Panc1 (cell line): ENCODE measurements around the gene S1PR5. TPM values are rescaled to one million over a fixed set of nuclear protein-coding genes. Genes with fewer than 3 reads are reported as not detected.

Experiments used
- ATAC-seq: fragments of 200-7000 bp; cut with Tn5 transposase; 2 replicates; pipeline ENCODE4 v1.9.1; 2020; ENCODE audit warnings: mild to moderate bottlenecking, moderate library complexity
- BruUV-seq: library from RNA; stranded (reverse); fragments of 400-500 nt; replicated peaks from 2 replicates; lab custom pipeline; 2021; lab: Mats Ljungman, UMichigan
- CTCF ChIA-PET: fragments of 300-600 bp; sonication (Branson Sonifier 250); formaldehyde crosslinking; loops from one replicate; lab custom pipeline; 2022; ENCODE audit warnings: antibody characterized with exemption; lab: Charles Lee
- POLR2A ChIA-PET: fragments of 300-600 bp; sonication (Branson Sonifier 250); formaldehyde crosslinking; loops from one replicate; lab custom pipeline; 2022; ENCODE audit warnings: antibody characterized with exemption; lab: Charles Lee
- DNase-seq: peaks from one replicate; pipeline ENCODE4 v3.0.0-alpha.2; 2010; ENCODE audit warnings: low read depth, low spot score
- H3K27ac ChIP-seq: 2 replicates; pipeline ENCODE4 v1.5.1; 2011; ENCODE audit warnings: mild to moderate bottlenecking, low read length, inconsistent platforms
- H3K27me3 ChIP-seq: fragments of 200-500 bp; sonication (Bioruptor generic); 2 replicates; pipeline ENCODE4 v1.6.0; 2014; ENCODE audit warnings: low read length, inconsistent platforms; ENCODE audit not compliant: control insufficient read depth, insufficient read depth
- H3K36me3 ChIP-seq: fragments of 200-500 bp; sonication (Bioruptor generic); 2 replicates; pipeline ENCODE4 v1.5.1; 2014; ENCODE audit warnings: inconsistent platforms, mild to moderate bottlenecking, low read length, moderate library complexity; ENCODE audit not compliant: control insufficient read depth, insufficient read depth
- H3K4me1 ChIP-seq: 2 replicates; pipeline ENCODE4 v1.5.1; 2011; ENCODE audit warnings: inconsistent platforms, mild to moderate bottlenecking, low read length, moderate library complexity; ENCODE audit not compliant: control insufficient read depth, insufficient read depth
- H3K4me3 ChIP-seq, 2 experiments: 2 replicates each; pipeline ENCODE4 v1.5.1; 2011 to 2012; ENCODE audit warnings: low read depth in 2 of 2, low read length in 2 of 2, mild to moderate bottlenecking in 2 of 2, inconsistent platforms in 1 of 2, moderate library complexity in 1 of 2
- H3K9me3 ChIP-seq: fragments of 200-500 bp; sonication (Bioruptor generic); 2 replicates; pipeline ENCODE4 v1.5.1; 2014; ENCODE audit warnings: low read depth, mild to moderate bottlenecking, inconsistent platforms, low read length, moderate library complexity; ENCODE audit not compliant: control insufficient read depth, insufficient read depth
- POLR2AphosphoS5 ChIP-seq: IDR thresholded peaks from 2 replicates; pipeline ENCODE4 v1.6.1; 2012; ENCODE audit warnings: mild to moderate bottlenecking, low read depth, low read length, moderate library complexity
- SIN3A ChIP-seq: IDR thresholded peaks from 2 replicates; pipeline ENCODE4 v1.6.1; 2012; ENCODE audit warnings: low read depth, mild to moderate bottlenecking, low read length, moderate library complexity, borderline replicate concordance; ENCODE audit not compliant: insufficient read depth
- TCF7L2 ChIP-seq: IDR thresholded peaks from 2 replicates; pipeline ENCODE4 v1.6.1; 2011; ENCODE audit warnings: mild to moderate bottlenecking, low read depth, low read length, inconsistent platforms
- in situ Hi-C: cut with HindIII; loops from 2 replicates; pipeline ENCODE4 v1.10.0; 2016; ENCODE audit warnings: low sequenced_read_pairs, low pct_unique_long_range_greater_than_20kb
- intact Hi-C: fragments of 100-400 bp; cut with micrococcal nuclease; formaldehyde crosslinking; loops from one replicate; pipeline ENCODE4 v1.10.0; 2022; ENCODE audit not compliant: unreplicated experiment
- total RNA-seq: library from RNA; stranded (reverse); gene quantifications from one replicate; pipeline ENCODE4 v1.2.1, GENCODE V29; 2021; ENCODE audit not compliant: unreplicated experiment
- TF ChIP-seq, protein P1 (sequence below), 2 experiments: IDR thresholded peaks; 2 replicates each; pipeline ENCODE4 v1.6.1; 2011 to 2012; ENCODE audit warnings: low read depth in 2 of 2, control low read depth in 1 of 2, low read length in 1 of 2, mild to moderate bottlenecking in 1 of 2, moderate library complexity in 1 of 2; ENCODE audit not compliant: insufficient read depth in 1 of 2
- TF ChIP-seq, protein P2 (sequence below): fragments of 450-650 bp; IDR thresholded peaks from 2 replicates; pipeline ENCODE4 v1.5.1; 2017; ENCODE audit warnings: mild to moderate bottlenecking

S1PR5 gene
- total RNA-seq, 1 experiment from 2014 or later: 3.4 TPM

GRCh38 chr19:10550336-10550735 is 33.1 kb upstream of the S1PR5 start:
- Histone ChIP-seq H3K27me3 (no peaks in the 10 kb centered on the region), H3K36me3 (no peaks in the 10 kb centered on the region), H3K4me1 (no peaks in the 10 kb centered on the region), H3K27ac (no peak overlapping the region), H3K4me3 (no peak overlapping the region), H3K9me3 (no peaks in the 10 kb centered on the region)
- BruUV-seq: no TSS peak
- no peak for ATAC-seq
- no peak for TF ChIP-seq TCF7L2
- in situ Hi-C loops: no loop called here
- CTCF ChIA-PET: interaction anchor here (0.6 kb wide), 1 partner anchor 45 kb away, joined by 7 read pairs; no protein-coding TSS in a partner anchor
- intact Hi-C loops: no loop called here
- POLR2A ChIA-PET: no interaction called here
- DNase-seq: no peak

DNA sequence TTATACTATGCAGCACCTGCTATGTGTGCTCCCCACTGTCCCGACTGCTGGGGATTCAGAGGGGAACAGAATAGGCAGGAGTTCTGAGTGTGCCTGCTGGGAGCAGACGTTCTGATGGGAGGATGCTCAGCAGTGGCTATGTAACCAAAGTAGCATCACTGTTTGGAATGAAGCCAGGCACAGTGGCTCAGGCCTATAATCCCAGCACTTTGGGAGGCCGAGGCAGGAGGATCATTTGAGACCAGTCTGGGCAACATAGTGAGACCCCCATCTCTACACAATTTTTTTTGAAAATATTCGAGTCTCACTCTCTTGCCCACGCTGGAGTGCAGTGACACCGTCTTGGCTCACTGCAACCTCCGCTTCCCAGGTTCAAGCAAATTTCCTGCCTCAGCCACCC is 32.5 kb upstream of the S1PR5 start:
- POLR2A ChIA-PET: no interaction called here
- in situ Hi-C loops (no loop called here), intact Hi-C loops (no loop called here)
- no TSS peak for BruUV-seq
- TF ChIP-seq, protein P1, sequence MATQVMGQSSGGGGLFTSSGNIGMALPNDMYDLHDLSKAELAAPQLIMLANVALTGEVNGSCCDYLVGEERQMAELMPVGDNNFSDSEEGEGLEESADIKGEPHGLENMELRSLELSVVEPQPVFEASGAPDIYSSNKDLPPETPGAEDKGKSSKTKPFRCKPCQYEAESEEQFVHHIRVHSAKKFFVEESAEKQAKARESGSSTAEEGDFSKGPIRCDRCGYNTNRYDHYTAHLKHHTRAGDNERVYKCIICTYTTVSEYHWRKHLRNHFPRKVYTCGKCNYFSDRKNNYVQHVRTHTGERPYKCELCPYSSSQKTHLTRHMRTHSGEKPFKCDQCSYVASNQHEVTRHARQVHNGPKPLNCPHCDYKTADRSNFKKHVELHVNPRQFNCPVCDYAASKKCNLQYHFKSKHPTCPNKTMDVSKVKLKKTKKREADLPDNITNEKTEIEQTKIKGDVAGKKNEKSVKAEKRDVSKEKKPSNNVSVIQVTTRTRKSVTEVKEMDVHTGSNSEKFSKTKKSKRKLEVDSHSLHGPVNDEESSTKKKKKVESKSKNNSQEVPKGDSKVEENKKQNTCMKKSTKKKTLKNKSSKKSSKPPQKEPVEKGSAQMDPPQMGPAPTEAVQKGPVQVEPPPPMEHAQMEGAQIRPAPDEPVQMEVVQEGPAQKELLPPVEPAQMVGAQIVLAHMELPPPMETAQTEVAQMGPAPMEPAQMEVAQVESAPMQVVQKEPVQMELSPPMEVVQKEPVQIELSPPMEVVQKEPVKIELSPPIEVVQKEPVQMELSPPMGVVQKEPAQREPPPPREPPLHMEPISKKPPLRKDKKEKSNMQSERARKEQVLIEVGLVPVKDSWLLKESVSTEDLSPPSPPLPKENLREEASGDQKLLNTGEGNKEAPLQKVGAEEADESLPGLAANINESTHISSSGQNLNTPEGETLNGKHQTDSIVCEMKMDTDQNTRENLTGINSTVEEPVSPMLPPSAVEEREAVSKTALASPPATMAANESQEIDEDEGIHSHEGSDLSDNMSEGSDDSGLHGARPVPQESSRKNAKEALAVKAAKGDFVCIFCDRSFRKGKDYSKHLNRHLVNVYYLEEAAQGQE (IDR thresholded peaks at IDR 0.05; ENCODE audit: insufficient read depth in 1 of 2, low read depth in 2 of 2, low read length in 1 of 2): no peak
- TF ChIP-seq, protein P2, sequence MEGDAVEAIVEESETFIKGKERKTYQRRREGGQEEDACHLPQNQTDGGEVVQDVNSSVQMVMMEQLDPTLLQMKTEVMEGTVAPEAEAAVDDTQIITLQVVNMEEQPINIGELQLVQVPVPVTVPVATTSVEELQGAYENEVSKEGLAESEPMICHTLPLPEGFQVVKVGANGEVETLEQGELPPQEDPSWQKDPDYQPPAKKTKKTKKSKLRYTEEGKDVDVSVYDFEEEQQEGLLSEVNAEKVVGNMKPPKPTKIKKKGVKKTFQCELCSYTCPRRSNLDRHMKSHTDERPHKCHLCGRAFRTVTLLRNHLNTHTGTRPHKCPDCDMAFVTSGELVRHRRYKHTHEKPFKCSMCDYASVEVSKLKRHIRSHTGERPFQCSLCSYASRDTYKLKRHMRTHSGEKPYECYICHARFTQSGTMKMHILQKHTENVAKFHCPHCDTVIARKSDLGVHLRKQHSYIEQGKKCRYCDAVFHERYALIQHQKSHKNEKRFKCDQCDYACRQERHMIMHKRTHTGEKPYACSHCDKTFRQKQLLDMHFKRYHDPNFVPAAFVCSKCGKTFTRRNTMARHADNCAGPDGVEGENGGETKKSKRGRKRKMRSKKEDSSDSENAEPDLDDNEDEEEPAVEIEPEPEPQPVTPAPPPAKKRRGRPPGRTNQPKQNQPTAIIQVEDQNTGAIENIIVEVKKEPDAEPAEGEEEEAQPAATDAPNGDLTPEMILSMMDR: no peak
- TF ChIP-seq POLR2AphosphoS5 (no peak), TCF7L2 (no peak), SIN3A (no peak)
- Histone ChIP-seq H3K27ac (no peak overlapping the region), H3K4me1 (no peaks in the 10 kb centered on the region), H3K9me3 (no peaks in the 10 kb centered on the region), H3K27me3 (no peaks in the 10 kb centered on the region), H3K36me3 (no peaks in the 10 kb centered on the region), H3K4me3 (no peak overlapping the region)
- DNase-seq (no peak), ATAC-seq (no peak)
- CTCF ChIA-PET: no interaction called here

DNA sequence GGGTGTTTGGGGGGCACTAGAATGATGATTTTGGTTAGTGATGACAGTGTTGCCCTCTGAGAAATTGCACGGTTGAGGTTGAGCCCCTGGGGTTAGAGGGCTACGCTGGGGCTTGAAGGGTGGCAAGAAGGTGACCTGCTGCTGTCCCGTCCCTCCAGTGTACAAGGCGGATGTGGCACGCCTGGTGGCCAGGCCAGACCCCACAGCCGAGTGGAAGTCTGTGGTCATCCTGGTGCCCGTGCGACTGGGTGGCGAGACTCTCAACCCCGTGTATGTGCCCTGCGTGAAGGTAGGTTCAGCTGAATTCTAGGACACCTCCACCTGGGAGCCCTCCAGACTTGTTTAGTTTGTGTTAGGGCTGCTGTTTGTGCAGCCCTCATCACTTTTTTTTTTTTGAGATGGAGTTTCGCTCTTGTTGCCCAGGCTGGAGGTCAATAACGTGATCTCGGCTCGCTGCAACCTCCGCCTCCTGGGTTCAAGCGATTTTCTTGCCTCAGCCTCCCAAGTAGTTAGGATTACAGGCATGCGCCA is 31.6 kb upstream of the S1PR5 start:
- CTCF ChIA-PET: no interaction called here
- BruUV-seq: no TSS peak
- Histone ChIP-seq H3K4me1 (no peaks in the 10 kb centered on the region), H3K9me3 (no peaks in the 10 kb centered on the region), H3K36me3 (no peaks in the 10 kb centered on the region; the same call in 1 of the 2 replicates), H3K27ac (no peak overlapping the region), H3K4me3 (no peak overlapping the region), H3K27me3 (no peaks in the 10 kb centered on the region)
- DNase-seq (no peak), ATAC-seq (no peak)
- POLR2A ChIA-PET: interaction anchor here (0.6 kb wide), 1 partner anchor 56 kb away, joined by 3 read pairs; no protein-coding TSS in a partner anchor
- TF ChIP-seq POLR2AphosphoS5: no peak
- in situ Hi-C loops (no loop called here), intact Hi-C loops (no loop called here)
